ENCODE results near the gene MRAP2.

DNA sequence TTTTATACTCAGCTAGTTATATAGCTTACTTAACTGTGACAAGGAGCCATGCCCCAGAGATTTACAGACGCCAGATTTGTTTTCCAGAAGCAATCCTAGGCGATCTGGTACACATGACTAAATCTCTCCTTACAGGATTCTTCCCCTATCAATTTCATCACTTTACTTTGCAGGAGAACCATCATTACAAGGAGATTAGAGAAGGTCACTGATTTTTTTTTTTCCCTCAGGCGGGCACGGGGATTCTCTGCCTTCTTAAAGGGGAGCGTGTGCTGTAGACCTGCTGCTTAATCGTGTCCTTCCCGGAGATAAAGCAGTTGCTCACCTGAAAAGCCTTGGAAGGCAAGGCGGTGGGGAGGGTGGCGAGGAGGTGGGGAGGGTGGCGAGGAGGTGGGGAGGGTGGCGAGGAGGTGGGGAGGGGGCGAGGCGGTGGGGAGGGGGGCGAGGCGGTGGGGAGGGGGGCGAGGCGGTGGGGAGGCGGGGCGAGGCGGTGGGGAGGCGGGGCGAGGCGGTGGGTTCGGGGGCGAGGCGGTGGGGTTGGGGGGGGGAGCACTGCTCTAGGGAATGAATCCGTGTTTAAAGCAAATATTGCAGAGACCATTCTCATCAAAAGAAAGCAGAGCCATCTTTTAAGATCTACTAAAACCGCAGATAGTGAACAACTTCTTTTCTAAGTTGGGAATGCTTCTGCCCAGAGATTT lies 14.3 kb upstream of the MRAP2 start:
- no peak for TF ChIP-seq EZH2 (IDR thresholded peaks at IDR 0.05)
- no peak for TF ChIP-seq POLR2AphosphoS5 (IDR thresholded peaks at IDR 0.05; ENCODE audit: borderline replicate concordance, low read depth, low read length)

Measured in SK-N-MC (cell line).